GM21367 (cell line): Measurements from ENCODE around the gene RAB31.

ENCODE experiments used
- ATAC-seq: cut with Tn5 transposase; IDR thresholded peaks from one replicate; pipeline ENCODE4 v1.9.1; 2021; ENCODE audit not compliant: unreplicated experiment

Gene RAB31

GRCh38 chr18:9814431-9814830 is 106.3 kb downstream of the RAB31 start:
- ATAC-seq: no peak

DNA sequence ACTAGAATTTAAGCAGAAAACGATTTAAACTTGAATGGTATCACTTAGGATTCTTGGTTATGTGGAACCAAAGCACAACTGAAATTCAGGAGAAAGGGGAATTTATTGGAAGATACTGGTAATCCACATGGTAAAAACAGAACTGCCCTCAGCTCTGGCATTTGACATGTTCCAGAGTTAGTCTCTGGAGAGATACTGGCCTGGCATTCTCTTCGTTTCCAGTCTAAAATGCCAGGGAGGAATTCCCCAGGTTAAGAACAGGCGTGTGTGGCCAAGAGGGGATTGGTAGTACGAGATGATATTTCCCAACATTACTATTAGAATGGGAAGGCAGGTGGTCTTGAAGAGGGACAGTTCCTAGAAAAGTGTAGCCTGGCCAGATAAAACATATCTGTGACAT is 109.2 kb downstream of the RAB31 start:
- ATAC-seq: no peak

DNA sequence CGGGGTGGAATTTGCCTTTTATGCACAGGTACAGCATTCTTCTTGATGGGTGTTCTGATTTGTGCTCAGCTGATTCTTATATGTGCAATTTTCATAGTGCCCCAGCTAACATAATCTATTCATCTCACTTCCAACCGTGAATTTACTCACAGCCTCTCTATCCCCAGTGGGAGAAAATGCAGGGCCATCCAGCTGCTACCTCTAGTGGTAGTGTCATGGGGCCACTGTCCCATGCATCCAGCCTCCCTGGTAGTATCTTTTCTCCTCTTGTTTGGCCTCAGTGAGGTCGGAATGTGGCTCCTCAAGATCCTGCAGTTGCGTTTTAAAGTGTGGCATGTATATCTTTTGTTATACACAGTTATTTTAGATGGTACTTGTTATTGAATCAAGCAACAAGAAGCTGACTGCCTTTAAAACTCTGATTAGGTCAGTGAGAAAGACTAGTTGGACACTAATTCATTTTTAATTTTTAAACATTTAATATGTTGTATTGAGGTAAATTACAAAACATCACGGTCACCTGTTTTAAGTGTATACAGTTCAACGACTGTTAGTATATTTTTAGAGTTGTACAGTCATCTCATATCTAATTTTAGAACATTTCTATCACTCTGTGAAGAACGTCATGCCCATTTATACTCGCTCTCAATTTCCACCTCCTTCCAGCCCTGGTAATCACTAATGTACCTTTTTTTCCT is 109.8 kb downstream of the RAB31 start:
- no peak for ATAC-seq

DNA sequence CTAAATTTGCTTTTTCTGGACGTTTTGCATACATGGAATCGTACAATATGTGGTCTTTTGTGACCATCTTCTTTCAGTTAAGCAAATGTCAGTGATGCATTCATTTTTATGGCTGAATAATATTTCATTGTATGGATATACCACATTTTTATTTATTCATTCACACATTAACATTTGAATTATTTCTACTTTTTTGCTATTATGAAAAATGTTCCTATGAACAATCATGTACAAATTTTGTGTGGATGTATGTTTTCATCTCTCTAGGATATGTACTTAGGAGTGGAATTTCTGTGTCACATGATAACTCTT is 110.3 kb downstream of the RAB31 start:
- no peak for ATAC-seq

DNA sequence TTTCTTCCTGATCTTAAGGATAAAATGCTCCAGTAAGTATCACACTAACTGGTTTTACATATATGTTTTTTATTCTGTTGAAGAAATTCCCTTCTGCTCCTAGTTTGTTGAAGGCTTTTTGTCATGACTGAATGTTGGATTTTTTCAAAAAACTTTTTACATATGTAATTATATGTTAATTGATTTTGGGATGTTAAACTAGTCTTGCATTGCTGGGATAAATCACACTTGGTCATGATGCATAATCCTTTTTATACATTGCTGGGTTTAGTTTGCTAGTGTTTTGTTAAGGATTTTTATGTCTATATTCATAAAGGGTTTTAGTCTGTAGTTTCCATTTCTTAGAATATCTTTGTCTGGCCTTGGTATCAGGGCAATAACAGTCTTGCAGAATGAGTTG is 112.0 kb downstream of the RAB31 start:
- no peak for ATAC-seq

DNA sequence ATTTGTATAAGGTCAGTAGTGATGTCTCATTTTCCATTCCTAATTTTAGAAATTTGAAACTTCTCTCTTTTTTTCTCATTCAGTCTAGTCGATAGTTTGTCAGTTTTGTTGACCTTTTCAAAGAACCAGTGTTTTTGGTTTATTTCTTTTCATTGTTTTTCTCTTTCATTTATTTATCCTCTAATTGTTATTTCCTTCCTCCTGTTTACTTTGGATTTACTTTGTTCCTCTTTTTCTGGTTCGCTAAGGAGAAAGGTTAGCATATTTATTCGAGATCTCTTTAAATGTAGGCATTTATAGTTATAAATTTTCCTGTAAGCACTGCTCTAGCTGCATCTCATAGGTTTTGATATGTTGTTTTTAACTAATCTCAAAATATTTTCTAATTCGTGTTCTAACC is 112.6 kb downstream of the RAB31 start:
- ATAC-seq: no peak

DNA sequence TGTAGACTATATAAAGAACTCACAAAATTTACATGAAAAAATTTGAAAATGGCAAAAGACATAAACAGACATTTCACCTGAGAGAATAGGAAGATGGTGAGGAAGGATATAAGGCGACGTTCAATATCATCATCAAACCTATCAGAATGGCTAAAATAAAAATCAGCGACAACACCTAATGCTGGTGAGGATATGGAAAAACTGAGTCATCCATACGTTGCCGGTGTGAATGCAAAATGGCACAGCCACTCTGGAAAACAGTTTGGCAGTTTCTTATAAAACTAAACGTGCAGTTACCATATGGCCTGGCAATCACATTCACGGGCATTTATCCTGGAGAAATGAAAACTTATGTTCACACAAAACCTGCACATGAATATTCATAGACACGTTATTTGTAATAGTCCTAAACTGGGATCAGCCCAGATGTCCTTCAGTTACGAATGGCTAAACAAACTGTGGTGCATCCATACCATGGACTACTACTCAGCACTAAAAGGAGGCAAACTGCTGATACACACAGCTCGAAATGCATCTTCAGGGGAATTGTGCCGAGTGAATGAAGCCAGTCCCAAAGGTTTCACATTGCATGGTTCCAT is 114.6 kb downstream of the RAB31 start:
- no peak for ATAC-seq

DNA sequence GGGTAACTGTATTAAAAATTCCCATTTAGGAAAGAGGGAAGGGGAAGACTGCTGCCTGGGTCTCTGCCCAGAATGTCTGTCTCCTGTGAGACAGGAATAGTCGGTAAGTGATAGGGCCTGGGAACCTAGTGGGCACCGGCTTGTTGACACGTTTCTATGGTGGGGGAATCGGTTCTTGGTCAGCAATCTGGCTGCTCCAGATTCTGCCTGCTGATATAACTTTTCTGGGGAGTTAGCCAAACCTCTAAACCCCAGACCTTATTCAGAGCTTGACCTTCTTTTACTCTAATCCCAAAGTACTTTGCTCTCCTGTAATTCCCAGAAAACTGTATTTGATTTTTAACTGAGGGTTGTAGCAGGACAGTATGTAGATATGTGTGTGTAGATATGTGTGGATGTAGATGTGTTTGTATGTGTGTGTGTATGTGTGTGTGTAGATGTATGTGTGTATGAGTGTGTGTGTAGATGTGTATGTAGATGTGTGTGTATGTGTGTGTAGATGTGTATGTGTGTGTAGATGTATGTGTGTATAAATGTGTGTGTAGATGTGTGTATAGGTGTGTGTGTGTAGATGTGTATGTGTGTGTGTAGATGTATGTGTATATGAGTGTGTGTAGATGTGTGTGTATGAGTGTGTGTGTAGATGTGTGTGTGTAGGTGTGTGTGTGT is 115.8 kb downstream of the RAB31 start:
- no peak for ATAC-seq

- ATAC-seq: no peak
Measured at GRCh38 chr18:9824474-9824832, 116.4 kb downstream of the RAB31 start.

GRCh38 chr18:9824952-9825371 is 116.9 kb downstream of the RAB31 start:
- ATAC-seq: no peak

DNA sequence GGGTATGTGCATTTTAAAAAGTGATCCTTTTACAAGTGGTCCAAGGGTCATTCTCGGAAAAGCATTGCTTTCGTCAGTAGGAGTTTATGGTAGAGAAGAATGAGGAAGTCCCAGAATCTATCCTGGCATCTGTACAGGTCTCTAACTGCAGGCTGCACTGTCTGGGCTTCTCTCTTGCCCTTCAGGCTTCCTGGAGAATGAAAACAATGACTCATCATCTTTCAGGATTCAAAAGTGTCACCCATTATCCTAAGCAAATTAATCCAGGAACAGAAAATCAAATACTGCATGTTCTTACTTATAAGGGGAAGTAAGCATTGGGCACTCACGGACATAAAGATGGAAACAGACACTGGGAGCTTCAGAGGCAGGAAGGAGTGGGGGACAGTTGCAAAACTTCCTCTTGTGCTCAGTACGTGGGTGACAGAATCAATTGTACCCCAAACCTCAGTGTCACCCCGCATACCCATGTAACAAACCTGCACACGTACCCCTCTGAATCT is 117.5 kb downstream of the RAB31 start:
- ATAC-seq: no peak

GRCh38 chr18:9826685-9827084 is 118.6 kb downstream of the RAB31 start:
- no peak for ATAC-seq

DNA sequence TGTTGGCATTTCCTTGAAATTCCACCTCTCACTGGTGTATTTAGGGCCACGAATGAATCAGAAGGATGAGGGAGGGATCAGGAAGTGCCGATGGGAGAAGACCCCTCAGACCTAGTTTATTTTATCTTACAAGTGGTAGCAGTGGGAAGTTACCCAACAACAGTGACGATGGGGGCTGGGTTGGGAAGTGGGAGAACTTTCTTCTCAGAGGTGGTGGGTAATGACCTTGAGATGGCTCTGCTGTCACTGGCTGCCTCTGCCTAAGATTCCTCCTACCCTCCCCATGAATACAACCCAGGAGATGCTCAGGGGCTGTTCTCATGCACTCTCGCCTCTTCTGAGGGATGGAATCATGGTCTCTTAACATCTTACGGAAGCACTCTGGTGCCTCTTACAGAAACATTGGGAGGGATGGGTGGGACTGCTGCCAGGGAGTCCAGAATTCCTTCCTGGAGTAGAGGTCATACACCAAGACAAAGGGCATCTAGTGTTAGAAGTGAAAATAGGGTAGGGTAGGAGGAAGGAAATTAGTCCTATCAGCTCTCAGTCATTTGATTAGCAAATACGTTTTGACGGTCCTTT is 119.2 kb downstream of the RAB31 start:
- ATAC-seq: no peak

GRCh38 chr18:9827793-9828505 is 119.8 kb downstream of the RAB31 start:
- ATAC-seq: no peak

GRCh38 chr18:9828506-9829396 is 120.7 kb downstream of the RAB31 start:
- ATAC-seq: no peak

GRCh38 chr18:9829397-9829712 is 121.3 kb downstream of the RAB31 start:
- no peak for ATAC-seq

DNA sequence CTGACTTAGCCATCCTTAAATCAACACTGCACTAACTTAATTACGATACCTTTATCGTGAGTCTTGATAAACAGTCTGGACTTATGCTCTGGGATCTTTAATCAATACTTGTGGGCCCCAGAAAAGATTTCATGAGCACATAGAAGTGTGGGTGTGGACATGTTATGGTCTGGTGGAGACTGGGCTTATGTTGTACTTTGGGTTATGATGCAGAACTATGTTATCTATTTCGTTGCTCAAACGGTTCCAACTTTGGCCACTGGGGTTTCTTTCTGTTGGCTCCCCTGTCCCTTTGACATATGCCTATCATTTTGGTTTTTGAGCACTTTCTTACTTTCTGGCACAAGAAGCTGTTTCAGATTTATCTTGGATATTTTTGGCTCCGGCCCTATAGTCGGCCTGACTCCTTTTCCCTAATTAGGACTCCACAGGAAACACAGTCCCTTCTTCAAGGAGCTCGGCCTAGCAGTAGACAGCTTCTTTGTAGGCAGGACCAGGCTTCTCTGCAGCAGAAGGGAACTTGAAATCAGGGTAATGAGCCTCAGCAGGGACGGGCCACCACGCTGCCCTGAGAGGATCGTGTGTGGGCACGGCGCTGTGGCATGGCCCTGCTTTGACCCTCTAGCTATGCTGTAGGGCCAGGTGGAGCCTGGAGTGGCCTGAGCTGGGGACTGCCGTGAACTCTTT is 123.1 kb downstream of the RAB31 start:
- ATAC-seq: no peak

GRCh38 chr18:9831723-9832199 is 123.7 kb downstream of the RAB31 start:
- no peak for ATAC-seq

DNA sequence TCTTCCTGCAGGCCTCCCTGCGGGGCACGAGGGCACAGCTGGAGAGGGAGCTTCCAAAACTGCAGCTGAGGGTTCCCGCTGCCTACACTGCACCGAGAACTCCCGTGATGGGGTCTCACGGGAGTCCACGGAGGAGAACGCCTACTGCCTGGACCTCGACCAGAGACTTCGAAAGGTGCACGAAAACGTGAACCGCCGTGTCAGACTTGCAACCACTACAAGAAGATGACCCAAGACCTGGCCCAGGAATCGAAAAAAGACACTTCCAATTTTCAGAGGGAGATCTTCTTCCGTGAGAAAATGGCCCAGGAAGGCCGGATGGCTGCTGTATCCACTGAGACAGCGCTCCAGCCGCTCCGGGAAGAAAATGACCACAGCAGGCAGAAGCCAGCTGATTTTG is 124.8 kb downstream of the RAB31 start:
- ATAC-seq: no peak

DNA sequence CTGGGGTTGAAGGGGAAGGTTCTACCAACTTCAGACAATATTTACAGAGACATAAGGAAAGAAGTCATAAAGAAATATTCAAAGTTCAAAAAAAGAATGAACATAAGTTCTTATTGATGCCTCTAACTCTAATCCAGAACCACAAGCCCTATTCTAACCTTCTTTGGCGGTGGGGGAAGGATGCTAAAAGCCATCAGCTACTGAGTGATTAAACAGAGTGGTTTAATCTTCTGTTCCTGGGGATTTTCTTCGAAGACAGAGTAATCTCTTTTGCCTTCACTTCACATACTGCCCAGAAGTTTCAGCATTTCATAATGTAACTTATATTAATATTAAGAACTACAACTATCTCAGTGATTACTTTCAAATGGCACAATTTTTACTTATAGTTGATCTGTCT is 126.5 kb downstream of the RAB31 start:
- ATAC-seq: no peak
